Stimulated activated CD8-positive, alpha-beta memory T cell treated with anti-CD3 and anti-CD28 coated beads, Interleukin-4, amount 100 ng/mL, for 4 hours (primary cell): ENCODE data around the gene HDAC7.

ENCODE experiments used
- DNase-seq, 2 donors: peaks; one replicate each; pipeline ENCODE4 v3.0.0-alpha.2; 2020; ENCODE audit warnings: low read depth in 2 of 2, low spot score in 1 of 2

HDAC7 gene

GRCh38 chr12:47779943-47780504 lies 39.7 kb downstream of the HDAC7 start:
- no peak for DNase-seq

- peak; percentile 81 to 97 for DNase-seq
Observed at GRCh38 chr12:47779301-47779942, 40.3 kb downstream of the HDAC7 start.

GRCh38 chr12:47778881-47779280 lies 40.8 kb downstream of the HDAC7 start:
- DNase-seq = no peak

- DNase-seq = no peak
Observed at GRCh38 chr12:47777741-47778558, 41.8 kb downstream of the HDAC7 start.

- DNase-seq = no peak
Observed at GRCh38 chr12:47777151-47777550, 42.6 kb downstream of the HDAC7 start.

GRCh38 chr12:47776471-47777143 lies 43.1 kb downstream of the HDAC7 start:
- no peak for DNase-seq

GRCh38 chr12:47775100-47775911 lies 44.4 kb downstream of the HDAC7 start:
- no peak for DNase-seq

- no peak for DNase-seq
Observed at GRCh38 chr12:47774663-47775062, 45.0 kb downstream of the HDAC7 start.

- DNase-seq = no peak
Observed at GRCh38 chr12:47773858-47774580, 45.7 kb downstream of the HDAC7 start.

GRCh38 chr12:47773062-47773857 lies 46.4 kb downstream of the HDAC7 start, which contains the start of gene SLC48A1:
SLC48A1 (plus strand) TSS chr12:47773238; CDS start chr12:47773305, 67 bp downstream.
- peak; percentile 24 to 42 for DNase-seq

- no peak for DNase-seq
Observed at GRCh38 chr12:47772738-47773061, 47.0 kb downstream of the HDAC7 start.

- DNase-seq = no peak
Observed at GRCh38 chr12:47772094-47772660, 47.5 kb downstream of the HDAC7 start.

- no peak for DNase-seq
Observed at GRCh38 chr12:47771304-47771703, 48.4 kb downstream of the HDAC7 start.

- no peak for DNase-seq
Observed at GRCh38 chr12:47770086-47770726, 49.5 kb downstream of the HDAC7 start.

- no peak for DNase-seq
Observed at GRCh38 chr12:47769234-47770085, 50.2 kb downstream of the HDAC7 start.

- DNase-seq = no peak
Observed at GRCh38 chr12:47768323-47768811, 51.3 kb downstream of the HDAC7 start.

GRCh38 chr12:47767216-47767724 lies 52.4 kb downstream of the HDAC7 start:
- DNase-seq = peak; percentile 35 to 52
